H1 (cell line): ENCODE data around the gene SERAC1. TPM values are rescaled to one million over a fixed set of nuclear protein-coding genes. Genes with fewer than 3 reads are reported as not detected.

Experiments used
- CTCF ChIA-PET: fragments of 300-600 bp; sonication (Branson Sonifier 250); formaldehyde crosslinking; loops from one replicate; lab custom pipeline; 2021; ENCODE audit not compliant: partially characterized antibody; lab: Charles Lee
- POLR2A ChIA-PET: fragments of 300-600 bp; sonication (Branson Sonifier 250); formaldehyde crosslinking; loops from one replicate; lab custom pipeline; 2021; ENCODE audit warnings: inconsistent platforms; ENCODE audit not compliant: partially characterized antibody; lab: Charles Lee
- DNase-seq, 2 experiments: peaks; one replicate each; pipeline versions ENCODE4 v3.0.0 to v3.0.0-alpha.2; 2010 to 2022; ENCODE audit warnings: low spot score in 2 of 2, low read depth in 1 of 2, mixed read lengths in 1 of 2
- FAIRE-seq: peaks from 2 replicates; lab custom pipeline; 2011; peaks lifted over from hg19 to GRCh38; lab: Jason Lieb, UNC
- H2AFZ ChIP-seq: 2 replicates; pipeline ENCODE4 v1.8.1; 2012; ENCODE audit warnings: low read length, inconsistent platforms
- H2AK5ac ChIP-seq: 2 replicates; pipeline ENCODE4 v1.6.1; 2013; ENCODE audit warnings: low read depth, low read length
- H2BK120ac ChIP-seq: replicated peaks from 2 replicates; pipeline ENCODE3; 2013; ENCODE audit warnings: low read depth, low read length, inconsistent platforms
- H2BK12ac ChIP-seq: 2 replicates; pipeline ENCODE4 v1.6.1; 2013; ENCODE audit warnings: low read depth, low read length
- H2BK15ac ChIP-seq: 2 replicates; pipeline ENCODE4 v1.6.1; 2013; ENCODE audit warnings: low read length
- H2BK20ac ChIP-seq: 2 replicates; pipeline ENCODE4 v1.6.1; 2013; ENCODE audit warnings: low read length
- H2BK5ac ChIP-seq: 2 replicates; pipeline ENCODE4 v1.6.1; 2013; ENCODE audit warnings: low read depth, low read length
- H3K14ac ChIP-seq: 2 replicates; pipeline ENCODE4 v1.6.1; 2013; ENCODE audit warnings: inconsistent platforms; ENCODE audit not compliant: insufficient read length
- H3K18ac ChIP-seq: 2 replicates; pipeline ENCODE4 v1.6.1; 2013; ENCODE audit warnings: low read length; ENCODE audit errors: extremely low read depth
- H3K23ac ChIP-seq: 2 replicates; pipeline ENCODE4 v1.6.1; 2013; ENCODE audit warnings: inconsistent platforms; ENCODE audit not compliant: insufficient read length
- H3K23me2 ChIP-seq: 2 replicates; pipeline ENCODE4 v1.6.1; 2013; ENCODE audit warnings: low read depth, low read length
- H3K27ac ChIP-seq: 2 replicates; pipeline ENCODE4 v1.6.1; 2011; ENCODE audit warnings: low read depth, low read length, inconsistent platforms
- H3K27me3 ChIP-seq, 4 experiments: replicated peaks in 1 of 4; 1 replicate in 1 of 4; 2 replicates in 3 of 4; pipeline versions ENCODE4 v1.6.1 to v1.8.1; 2011 to 2013; ENCODE audit warnings: low read length in 3 of 4, mild to moderate bottlenecking in 3 of 4, inconsistent platforms in 2 of 4, mixed read lengths in 2 of 4, moderate library complexity in 1 of 4; ENCODE audit not compliant: control insufficient read depth in 3 of 4, insufficient read depth in 3 of 4; ENCODE audit errors: extremely low read depth in 1 of 4
- H3K36me3 ChIP-seq, 4 experiments: 2 replicates each; pipeline versions ENCODE4 v1.6.1 to v1.8.1; 2011 to 2013; ENCODE audit warnings: mild to moderate bottlenecking in 4 of 4, low read length in 3 of 4, moderate library complexity in 2 of 4, control low read depth in 1 of 4, inconsistent platforms in 1 of 4; ENCODE audit not compliant: insufficient read depth in 4 of 4, control insufficient read depth in 2 of 4
- H3K4ac ChIP-seq: replicated peaks from 2 replicates; pipeline ENCODE3; 2013; ENCODE audit warnings: low read length, low read depth, mixed read lengths, inconsistent platforms; ENCODE audit not compliant: insufficient read length
- H3K4me1 ChIP-seq, 4 experiments: replicated peaks in 1 of 4; 1 replicate in 1 of 4; 2 replicates in 3 of 4; pipeline versions ENCODE4 v1.6.1 to v1.8.1; 2011 to 2013; ENCODE audit warnings: low read length in 3 of 4, inconsistent platforms in 2 of 4, mixed read lengths in 1 of 4; ENCODE audit not compliant: insufficient read depth in 4 of 4, control insufficient read depth in 3 of 4
- H3K4me2 ChIP-seq, 2 experiments: 2 replicates each; pipeline versions ENCODE4 v1.6.1 to v1.8.1; 2011 to 2013; ENCODE audit warnings: low read depth in 2 of 2, low read length in 2 of 2, control low read depth in 1 of 2, inconsistent platforms in 1 of 2, mild to moderate bottlenecking in 1 of 2; ENCODE audit not compliant: insufficient read depth in 1 of 2
- H3K4me3 ChIP-seq, 4 experiments: fragments of 200-600, 300-600 bp in 1 of 4; sonication (generic), shearing (Covaris generic), sonication (Bioruptor Twin) in 1 of 4; 2 replicates each; pipeline versions ENCODE4 v1.5.1 to v1.8.1; 2011 to 2016; ENCODE audit warnings: low read length in 4 of 4, low read depth in 3 of 4, control low read depth in 2 of 4, inconsistent platforms in 2 of 4, mild to moderate bottlenecking in 2 of 4, mixed read lengths in 1 of 4, moderate library complexity in 1 of 4; ENCODE audit not compliant: insufficient read depth in 2 of 4; ENCODE audit errors: extremely low read depth in 1 of 4
- H3K56ac ChIP-seq: replicated peaks from 2 replicates; pipeline ENCODE3; 2013; ENCODE audit warnings: low read depth, mild to moderate bottlenecking, mixed read lengths, low read length, inconsistent platforms; ENCODE audit not compliant: insufficient read length
- H3K79me1 ChIP-seq: 2 replicates; pipeline ENCODE4 v1.6.1; 2013; ENCODE audit warnings: low read depth, low read length, control low read depth
- H3K79me2 ChIP-seq, 2 experiments: 2 replicates each; pipeline versions ENCODE4 v1.6.1 to v1.8.1; 2012 to 2013; ENCODE audit warnings: low read length in 2 of 2, mild to moderate bottlenecking in 2 of 2, inconsistent platforms in 1 of 2; ENCODE audit not compliant: insufficient read depth in 2 of 2, control insufficient read depth in 1 of 2
- H3K9ac ChIP-seq, 4 experiments: replicated peaks in 1 of 4; 1 replicate in 1 of 4; 2 replicates in 3 of 4; pipeline versions ENCODE4 v1.6.1 to v1.8.1; 2011 to 2013; ENCODE audit warnings: low read depth in 3 of 4, low read length in 3 of 4, control low read depth in 2 of 4, mild to moderate bottlenecking in 2 of 4, moderate library complexity in 2 of 4, inconsistent platforms in 1 of 4; ENCODE audit errors: extremely low read depth in 1 of 4
- H3K9me3 ChIP-seq, 2 experiments: 2 replicates each; pipeline versions ENCODE4 v1.6.1 to v1.8.1; 2012 to 2013; ENCODE audit warnings: mild to moderate bottlenecking in 2 of 2, moderate library complexity in 2 of 2, control low read depth in 1 of 2, inconsistent platforms in 1 of 2, low read depth in 1 of 2, low read length in 1 of 2, mixed read lengths in 1 of 2; ENCODE audit not compliant: insufficient read depth in 2 of 2
- H4K20me1 ChIP-seq, 2 experiments: replicated peaks in 1 of 2; 2 replicates each; pipeline versions ENCODE3 to v1.8.1; 2011 to 2013; ENCODE audit warnings: inconsistent platforms in 2 of 2, low read length in 2 of 2, mild to moderate bottlenecking in 1 of 2; ENCODE audit not compliant: insufficient read depth in 2 of 2, control insufficient read depth in 1 of 2
- H4K5ac ChIP-seq: 2 replicates; pipeline ENCODE4 v1.6.1; 2013; ENCODE audit warnings: low read length, low read depth, mixed read lengths, inconsistent platforms; ENCODE audit not compliant: insufficient read length
- H4K8ac ChIP-seq: 2 replicates; pipeline ENCODE4 v1.8.0; 2013; ENCODE audit warnings: mild to moderate bottlenecking, moderate library complexity, low read length, inconsistent platforms; ENCODE audit not compliant: insufficient read depth; ENCODE audit errors: extremely low read depth
- H4K91ac ChIP-seq: replicated peaks from 2 replicates; pipeline ENCODE3; 2013; ENCODE audit warnings: low read length, mixed read lengths, inconsistent platforms; ENCODE audit not compliant: insufficient read length
- ATF3 ChIP-seq: IDR thresholded peaks from 2 replicates; pipeline ENCODE4 v1.6.1; 2011; ENCODE audit warnings: low read depth, mild to moderate bottlenecking, low read length; ENCODE audit not compliant: insufficient read depth
- CHD2 ChIP-seq: IDR thresholded peaks from 2 replicates; pipeline ENCODE4 v1.6.1; 2012; ENCODE audit warnings: low read length, improper control_type of control experiment
- E2F6 ChIP-seq: IDR thresholded peaks from 2 replicates; pipeline ENCODE4 v1.6.1; 2012; ENCODE audit warnings: inconsistent platforms
- EZH2 ChIP-seq: fragments of 200-600 bp; sonication (generic); IDR thresholded peaks from 2 replicates; pipeline ENCODE4 v1.7.1; 2012; ENCODE audit warnings: low read depth, mild to moderate bottlenecking, moderate library complexity, low read length, inconsistent platforms; ENCODE audit not compliant: severe bottlenecking
- HDAC6 ChIP-seq: IDR thresholded peaks from one replicate; pipeline ENCODE4 v1.7.1; 2012; ENCODE audit warnings: low read depth, mild to moderate bottlenecking, inconsistent platforms, low read length, moderate library complexity
- KDM4A ChIP-seq: IDR thresholded peaks from one replicate; pipeline ENCODE4 v1.7.1; 2012; ENCODE audit warnings: low read depth, mild to moderate bottlenecking, moderate library complexity, low read length, inconsistent platforms; ENCODE audit not compliant: severe bottlenecking
- PHF8 ChIP-seq: fragments of 200-600 bp; sonication (generic); conservative IDR thresholded peaks from 2 replicates; pipeline ENCODE4 v1.7.1; 2012; ENCODE audit warnings: low read depth, mild to moderate bottlenecking, inconsistent platforms, low read length, moderate library complexity
- RBBP5 ChIP-seq: IDR thresholded peaks from 2 replicates; pipeline ENCODE4 v1.7.1; 2012; ENCODE audit warnings: low read depth, mild to moderate bottlenecking, inconsistent platforms, low read length, moderate library complexity, borderline replicate concordance
- SAP30 ChIP-seq: fragments of 300-600 bp; sonication (generic); IDR thresholded peaks from 2 replicates; pipeline ENCODE4 v1.7.1; 2012; ENCODE audit warnings: low read length, moderate library complexity, mild to moderate bottlenecking, inconsistent platforms; ENCODE audit not compliant: insufficient read depth, insufficient replicate concordance
- SIRT6 ChIP-seq: IDR thresholded peaks from one replicate; pipeline ENCODE4 v1.7.1; 2012; ENCODE audit warnings: low read length, inconsistent platforms
- SIX5 ChIP-seq: IDR thresholded peaks from 2 replicates; pipeline ENCODE4 v1.6.1; 2011; ENCODE audit warnings: mild to moderate bottlenecking, low read depth, low read length
- TAF1 ChIP-seq: IDR thresholded peaks from 2 replicates; pipeline ENCODE4 v1.6.1; 2011; ENCODE audit warnings: mild to moderate bottlenecking, low read depth, low read length
- WGBS, 2 experiments: shearing (Covaris generic) in 1 of 2; methylation state at CpG; one replicate each; pipeline versions ENCODE4 v1.1.6 to v1.1.7; 2013 to 2015; ENCODE audit warnings: low lambda C conversion rate in 2 of 2, mixed read lengths in 2 of 2, inconsistent platforms in 1 of 2, low coverage in 1 of 2, missing lambda C conversion rate in 1 of 2; ENCODE audit not compliant: insufficient replicate concordance in 2 of 2, insufficient coverage in 1 of 2, insufficient read length in 1 of 2; ENCODE audit errors: extremely low coverage in 1 of 2, missing lambda C conversion rate in 1 of 2; 5-methylcytosine and 5-hydroxymethylcytosine counted together
- polyA plus RNA-seq, 7 experiments: library from polyadenylated mRNA; depleted of rRNA in 3 of 7; stranded (reverse) in 5 of 7; unstranded in 2 of 7; fragments of >200 nt in 5 of 7; fragments of 200-250 nt in 2 of 7; gene quantifications; 1 replicate in 5 of 7; 2 replicates in 1 of 7; 4 replicates in 1 of 7; pipeline versions ENCODE4 v1.2.1 to v1.2.3, GENCODE V29; 2011 to 2013; ENCODE audit warnings: missing spikeins in 2 of 7, mixed read lengths in 2 of 7
- total RNA-seq: library from RNA; stranded (reverse); fragmentation: NEBNext Ultra II Directional; extraction: Animal tissue kit (Norgen Biotek cat#: 25700); gene quantifications from 2 replicates; pipeline ENCODE4 v1.2.1, GENCODE V29; 2021
- TF ChIP-seq, protein P1 (sequence below): IDR thresholded peaks from 2 replicates; pipeline ENCODE4 v1.6.1; 2012; ENCODE audit warnings: inconsistent platforms

SERAC1 gene
- total and polyA plus RNA-seq, 2 of the 8 experiments (the other 6 are each of a cell fraction or from before 2014, with no cell fraction given), result 7.3 to 9.0 TPM

GRCh38 chr6:158115102-158115501 is 53.0 kb downstream of the SERAC1 start:
- no peaks in the 10 kb centered on the region for H3K79me1 ChIP-seq
- no peak overlapping the region for H3K27ac ChIP-seq
- DNase-seq (no peak), FAIRE-seq (no peak)
- no peaks in the 10 kb centered on the region; a peak in 1 of 7 replicates for H3K4me1 ChIP-seq
- no peak overlapping the region for H2AK5ac ChIP-seq
- H3K36me3 ChIP-seq, result peaks cover 0 to 14% (median 2%) of the 10 kb centered on the region in 4 experiments; a peak in 3 of 8 replicates
- H3K4ac ChIP-seq, result no peak overlapping the region
- no peak overlapping the region for H3K4me3 ChIP-seq
- no peak overlapping the region for H2BK120ac ChIP-seq
- no peak overlapping the region for H3K23ac ChIP-seq
- no peaks in the 10 kb centered on the region for H3K23me2 ChIP-seq
- no peak overlapping the region for H3K18ac ChIP-seq
- H3K4me2 ChIP-seq, result no peak overlapping the region
- H2BK5ac ChIP-seq, result no peak overlapping the region
- no peak overlapping the region for H2AFZ ChIP-seq
- H3K14ac ChIP-seq, result no peak overlapping the region
- H2BK12ac ChIP-seq, result no peak overlapping the region
- H2BK20ac ChIP-seq, result no peak overlapping the region
- H4K91ac ChIP-seq, result no peak overlapping the region
- no peaks in the 10 kb centered on the region for H3K9me3 ChIP-seq
- H3K9ac ChIP-seq, result no peak overlapping the region
- WGBS, 2 experiments, result 95% methylated on average over 4 of the region's 4 CpGs; no CpG with 5 or more reads in 1 of the 2 experiments
- no peak overlapping the region for H4K5ac ChIP-seq
- H3K27me3 ChIP-seq, result no peaks in the 10 kb centered on the region
- no peaks in the 10 kb centered on the region for H3K79me2 ChIP-seq
- no peak overlapping the region for H3K56ac ChIP-seq
- H4K20me1 ChIP-seq, result no peaks in the 10 kb centered on the region
- H2BK15ac ChIP-seq, result no peak overlapping the region
- ChIA-PET POLR2A (no interaction called here), CTCF (interaction anchor here (0.8 to 1.7 kb wide), 5 partner anchors 10 to 91 kb away, joined by 3 to 5 read pairs (median 3); no protein-coding TSS in a partner anchor)
- no peak overlapping the region for H4K8ac ChIP-seq
- TF ChIP-seq PHF8 (no peak), SIX5 (no peak), CHD2 (no peak), ATF3 (no peak), RBBP5 (no peak), KDM4A (no peak), HDAC6 (no peak), SAP30 (no peak), TAF1 (no peak), SIRT6 (no peak), E2F6 (no peak), EZH2 (no peak)
- TF ChIP-seq, protein P1, sequence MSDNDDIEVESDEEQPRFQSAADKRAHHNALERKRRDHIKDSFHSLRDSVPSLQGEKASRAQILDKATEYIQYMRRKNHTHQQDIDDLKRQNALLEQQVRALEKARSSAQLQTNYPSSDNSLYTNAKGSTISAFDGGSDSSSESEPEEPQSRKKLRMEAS, result no peak
